PC-9 (cell line): Measurements from ENCODE around the gene ERBB3.

Experiments used
- EZH2 ChIP-seq: fragments of 200-600 bp; sonication (generic); IDR thresholded peaks from 2 replicates; pipeline ENCODE4 v1.8.0; 2017; ENCODE audit warnings: antibody characterized with exemption, low read depth
- TF ChIP-seq, protein P1 (sequence below): fragments of 200-600 bp; sonication (generic); conservative IDR thresholded peaks from 2 replicates; pipeline ENCODE4 v1.6.1; 2017; ENCODE audit warnings: mixed run types, antibody characterized with exemption, mild to moderate bottlenecking, moderate library complexity

DNA sequence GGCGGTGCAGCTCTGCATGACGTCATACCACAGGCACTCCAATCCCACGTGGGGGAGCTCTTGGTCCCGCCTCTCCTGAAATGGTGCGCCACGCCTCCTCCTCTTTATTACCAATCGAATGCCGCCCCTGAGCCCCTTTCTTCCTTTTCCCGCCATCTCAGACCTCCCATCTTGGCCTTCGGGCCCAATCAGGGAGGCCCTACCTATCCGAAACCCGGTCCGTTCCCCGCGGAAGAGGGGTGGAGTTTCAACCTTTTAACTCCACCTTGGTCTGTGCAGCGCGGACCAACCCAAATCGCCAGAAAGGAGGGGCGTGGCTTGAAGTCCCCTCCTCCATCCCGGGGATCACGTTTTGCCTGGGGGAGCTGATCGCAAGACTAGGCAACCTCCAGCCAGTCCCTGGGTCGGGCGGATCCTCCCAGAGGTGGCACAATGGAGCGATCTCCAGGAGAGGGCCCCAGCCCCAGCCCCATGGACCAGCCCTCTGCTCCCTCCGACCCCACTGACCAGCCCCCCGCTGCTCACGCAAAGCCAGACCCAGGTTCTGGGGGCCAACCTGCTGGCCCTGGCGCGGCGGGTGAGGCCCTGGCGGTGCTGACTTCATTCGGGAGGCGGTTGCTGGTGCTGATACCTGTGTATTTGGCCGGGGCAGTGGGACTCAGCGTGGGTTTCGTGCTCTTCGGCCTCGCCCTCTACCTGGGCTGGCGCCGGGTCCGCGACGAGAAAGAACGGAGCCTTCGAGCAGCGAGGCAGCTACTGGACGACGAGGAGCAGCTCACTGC, 48.1 kb downstream of the ERBB3 start, which contains the start of gene ESYT1:
- TF ChIP-seq, protein P1, sequence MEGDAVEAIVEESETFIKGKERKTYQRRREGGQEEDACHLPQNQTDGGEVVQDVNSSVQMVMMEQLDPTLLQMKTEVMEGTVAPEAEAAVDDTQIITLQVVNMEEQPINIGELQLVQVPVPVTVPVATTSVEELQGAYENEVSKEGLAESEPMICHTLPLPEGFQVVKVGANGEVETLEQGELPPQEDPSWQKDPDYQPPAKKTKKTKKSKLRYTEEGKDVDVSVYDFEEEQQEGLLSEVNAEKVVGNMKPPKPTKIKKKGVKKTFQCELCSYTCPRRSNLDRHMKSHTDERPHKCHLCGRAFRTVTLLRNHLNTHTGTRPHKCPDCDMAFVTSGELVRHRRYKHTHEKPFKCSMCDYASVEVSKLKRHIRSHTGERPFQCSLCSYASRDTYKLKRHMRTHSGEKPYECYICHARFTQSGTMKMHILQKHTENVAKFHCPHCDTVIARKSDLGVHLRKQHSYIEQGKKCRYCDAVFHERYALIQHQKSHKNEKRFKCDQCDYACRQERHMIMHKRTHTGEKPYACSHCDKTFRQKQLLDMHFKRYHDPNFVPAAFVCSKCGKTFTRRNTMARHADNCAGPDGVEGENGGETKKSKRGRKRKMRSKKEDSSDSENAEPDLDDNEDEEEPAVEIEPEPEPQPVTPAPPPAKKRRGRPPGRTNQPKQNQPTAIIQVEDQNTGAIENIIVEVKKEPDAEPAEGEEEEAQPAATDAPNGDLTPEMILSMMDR = no peak
- TF ChIP-seq EZH2 = no peak
